ENCODE results near the gene PARD3B. TPM values are rescaled to one million over a fixed set of nuclear protein-coding genes. Genes with fewer than 3 reads are reported as not detected.

The PARD3B gene
- total and polyA plus RNA-seq, 2 of the 13 experiments (the other 11 are each of a cell fraction or from before 2014, with no cell fraction given) = 0.71 to 2.3 TPM

- no peak overlapping the region for H3K4me2 ChIP-seq (ENCODE audit: low read depth, low read length)
- DNase-seq (ENCODE audit: low spot score) (no peak), FAIRE-seq (no peak), ATAC-seq (no peak)
- no peak overlapping the region for H3K27ac ChIP-seq (ENCODE audit: extremely low read length, insufficient read depth, low read length)
- no TSS peak for BruUV-seq (replicated peaks)
- TF ChIP-seq ETS1 (CRISPR knock-in tag; IDR thresholded peaks at IDR 0.05) (no peak), MTF2 (CRISPR knock-in tag; IDR thresholded peaks at IDR 0.05; ENCODE audit: borderline replicate concordance) (no peak), NR1H2 (CRISPR knock-in tag; IDR thresholded peaks at IDR 0.05; ENCODE audit: borderline replicate concordance, low read depth) (no peak), HMG20B (CRISPR knock-in tag; conservative IDR thresholded peaks at IDR 0.05) (no peak), WIZ (CRISPR knock-in tag; IDR thresholded peaks at IDR 0.05) (no peak), ZFP62 (CRISPR knock-in tag; IDR thresholded peaks at IDR 0.05) (no peak), ZFP91 (CRISPR knock-in tag; IDR thresholded peaks at IDR 0.05; ENCODE audit: borderline replicate concordance) (no peak), ZSCAN21 (CRISPR knock-in tag; IDR thresholded peaks at IDR 0.05; ENCODE audit: borderline replicate concordance) (no peak)
- TF ChIP-seq, protein P1, sequence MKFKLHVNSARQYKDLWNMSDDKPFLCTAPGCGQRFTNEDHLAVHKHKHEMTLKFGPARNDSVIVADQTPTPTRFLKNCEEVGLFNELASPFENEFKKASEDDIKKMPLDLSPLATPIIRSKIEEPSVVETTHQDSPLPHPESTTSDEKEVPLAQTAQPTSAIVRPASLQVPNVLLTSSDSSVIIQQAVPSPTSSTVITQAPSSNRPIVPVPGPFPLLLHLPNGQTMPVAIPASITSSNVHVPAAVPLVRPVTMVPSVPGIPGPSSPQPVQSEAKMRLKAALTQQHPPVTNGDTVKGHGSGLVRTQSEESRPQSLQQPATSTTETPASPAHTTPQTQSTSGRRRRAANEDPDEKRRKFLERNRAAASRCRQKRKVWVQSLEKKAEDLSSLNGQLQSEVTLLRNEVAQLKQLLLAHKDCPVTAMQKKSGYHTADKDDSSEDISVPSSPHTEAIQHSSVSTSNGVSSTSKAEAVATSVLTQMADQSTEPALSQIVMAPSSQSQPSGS (CRISPR knock-in tag; IDR thresholded peaks at IDR 0.05) = no peak
- TF ChIP-seq, protein P2, sequence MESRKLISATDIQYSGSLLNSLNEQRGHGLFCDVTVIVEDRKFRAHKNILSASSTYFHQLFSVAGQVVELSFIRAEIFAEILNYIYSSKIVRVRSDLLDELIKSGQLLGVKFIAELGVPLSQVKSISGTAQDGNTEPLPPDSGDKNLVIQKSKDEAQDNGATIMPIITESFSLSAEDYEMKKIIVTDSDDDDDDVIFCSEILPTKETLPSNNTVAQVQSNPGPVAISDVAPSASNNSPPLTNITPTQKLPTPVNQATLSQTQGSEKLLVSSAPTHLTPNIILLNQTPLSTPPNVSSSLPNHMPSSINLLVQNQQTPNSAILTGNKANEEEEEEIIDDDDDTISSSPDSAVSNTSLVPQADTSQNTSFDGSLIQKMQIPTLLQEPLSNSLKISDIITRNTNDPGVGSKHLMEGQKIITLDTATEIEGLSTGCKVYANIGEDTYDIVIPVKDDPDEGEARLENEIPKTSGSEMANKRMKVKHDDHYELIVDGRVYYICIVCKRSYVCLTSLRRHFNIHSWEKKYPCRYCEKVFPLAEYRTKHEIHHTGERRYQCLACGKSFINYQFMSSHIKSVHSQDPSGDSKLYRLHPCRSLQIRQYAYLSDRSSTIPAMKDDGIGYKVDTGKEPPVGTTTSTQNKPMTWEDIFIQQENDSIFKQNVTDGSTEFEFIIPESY (CRISPR knock-in tag; IDR thresholded peaks at IDR 0.05) = no peak
- TF ChIP-seq, protein P3, sequence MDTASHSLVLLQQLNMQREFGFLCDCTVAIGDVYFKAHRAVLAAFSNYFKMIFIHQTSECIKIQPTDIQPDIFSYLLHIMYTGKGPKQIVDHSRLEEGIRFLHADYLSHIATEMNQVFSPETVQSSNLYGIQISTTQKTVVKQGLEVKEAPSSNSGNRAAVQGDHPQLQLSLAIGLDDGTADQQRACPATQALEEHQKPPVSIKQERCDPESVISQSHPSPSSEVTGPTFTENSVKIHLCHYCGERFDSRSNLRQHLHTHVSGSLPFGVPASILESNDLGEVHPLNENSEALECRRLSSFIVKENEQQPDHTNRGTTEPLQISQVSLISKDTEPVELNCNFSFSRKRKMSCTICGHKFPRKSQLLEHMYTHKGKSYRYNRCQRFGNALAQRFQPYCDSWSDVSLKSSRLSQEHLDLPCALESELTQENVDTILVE (CRISPR knock-in tag; IDR thresholded peaks at IDR 0.05) = no peak
- no peaks in the 10 kb centered on the region for H3K79me2 ChIP-seq (ENCODE audit: insufficient read depth, low read length)
- no peaks in the 10 kb centered on the region for H3K36me3 ChIP-seq (replicated peaks in 1 of 2; ENCODE audit: control insufficient read depth in 1 of 2, insufficient read depth in 2 of 2, low read length in 2 of 2)
- in situ Hi-C loops (cut with HindIII; ENCODE audit: extremely low pct_ligation_motif_present, low pct_unique_long_range_greater_than_20kb) (no loop called here), intact Hi-C loops (cut with micrococcal nuclease; ENCODE audit: unreplicated experiment) (no loop called here)
- no peaks in the 10 kb centered on the region for H3K4me1 ChIP-seq (ENCODE audit: insufficient read depth, low read length)
- 53% methylated on average over 4 of the region's 4 CpGs for WGBS (ENCODE audit: low lambda C conversion rate)
- H2AFZ ChIP-seq (ENCODE audit: low read length) = no peak overlapping the region
- H3K9me3 ChIP-seq (ENCODE audit: low read length) = no peaks in the 10 kb centered on the region
- no peak overlapping the region for H3K4me3 ChIP-seq (replicated peaks in 1 of 3; ENCODE audit: insufficient read depth in 1 of 3, low read depth in 2 of 3, low read length in 3 of 3)
- no peaks in the 10 kb centered on the region for H4K20me1 ChIP-seq (ENCODE audit: insufficient read depth, low read length)
- H3K9ac ChIP-seq (ENCODE audit: insufficient read depth, low read depth, low read length) = no peak overlapping the region
- ChIA-PET POLR2A (no interaction called here), CTCF (ENCODE audit: low intra/inter-chr PET ratio, low total read pairs) (no interaction called here)
- no peaks in the 10 kb centered on the region for H3K27me3 ChIP-seq (ENCODE audit: control insufficient read depth in 1 of 2, insufficient read depth in 2 of 2, low read length in 2 of 2)
Observed at GRCh38 chr2:204496779-204497178, 48.5 kb upstream of the PARD3B start.

All from HepG2 (cell line).